GM18951 (cell line): ENCODE results near the gene SYNGR2.

Experiments used
- POLR2A ChIP-seq: IDR thresholded peaks from 4 replicates; pipeline ENCODE4 v1.6.1; 2011; ENCODE audit warnings: mild to moderate bottlenecking; ENCODE audit not compliant: insufficient read length, insufficient read depth; ENCODE audit errors: extremely low read depth
- in situ Hi-C: fragments of 300-500 bp; cut with MboI; formaldehyde crosslinking; loops from one replicate; pipeline ENCODE4 v1.12.0; 2022; ENCODE audit warnings: low sequenced_read_pairs, mixed read lengths, inconsistent platforms; ENCODE audit not compliant: unreplicated experiment

SYNGR2 gene

GRCh38 chr17:78200451-78200850 is 32.1 kb downstream of the SYNGR2 start:
- in situ Hi-C loops, result no loop called here
- no peak for TF ChIP-seq POLR2A

- no peak for TF ChIP-seq POLR2A
These were observed 34.3 kb downstream of the SYNGR2 start for GRCh38 chr17:78202666-78203065.

GRCh38 chr17:78204387-78205123 is 36.2 kb downstream of the SYNGR2 start:
- TF ChIP-seq POLR2A, result no peak
- in situ Hi-C loops, result no loop called here

More at GRCh38 chr17:78202666-78203065, 34.3 kb downstream of the SYNGR2 start:
- in situ Hi-C loops, result no loop called here

GRCh38 chr17:78205124-78205775 is 36.9 kb downstream of the SYNGR2 start:
- TF ChIP-seq POLR2A, result no peak
- in situ Hi-C loops, result no loop called here

- in situ Hi-C loops, result no loop called here
- no peak for TF ChIP-seq POLR2A
These were observed 37.9 kb downstream of the SYNGR2 start for GRCh38 chr17:78206298-78206697.

- in situ Hi-C loops, result no loop called here
These were observed 40.1 kb downstream of the SYNGR2 start for GRCh38 chr17:78208486-78208885.

GRCh38 chr17:78210111-78210510 is 41.7 kb downstream of the SYNGR2 start:
- in situ Hi-C loops, result no loop called here
- TF ChIP-seq POLR2A, result no peak

More at GRCh38 chr17:78208486-78208885, 40.1 kb downstream of the SYNGR2 start:
- TF ChIP-seq POLR2A, result no peak

- in situ Hi-C loops, result no loop called here
These were observed 42.7 kb downstream of the SYNGR2 start for GRCh38 chr17:78211032-78211431.

GRCh38 chr17:78214016-78214705 is 45.8 kb downstream of the SYNGR2 start, which contains the start of gene BIRC5:
Gene BIRC5 (plus strand): TSS chr17:78214253. CDS start chr17:78214317, 64 bp downstream.
- TF ChIP-seq POLR2A, result peak; percentile 75
- in situ Hi-C loops, result no loop called here

More at GRCh38 chr17:78211032-78211431, 42.7 kb downstream of the SYNGR2 start:
- TF ChIP-seq POLR2A, result no peak

GRCh38 chr17:78214706-78215061 is 46.3 kb downstream of the SYNGR2 start:
- no peak for TF ChIP-seq POLR2A
- in situ Hi-C loops, result no loop called here

- TF ChIP-seq POLR2A, result no peak
- in situ Hi-C loops, result no loop called here
These were observed 51.2 kb downstream of the SYNGR2 start for GRCh38 chr17:78219396-78220150.
